HL-60 (cell line): Measurements from ENCODE around the gene KCNMA1.

Experiments used
- DNase-seq, 2 experiments: peaks; one replicate each; pipeline ENCODE4 v3.0.0-alpha.2; 2010 to 2020; ENCODE audit warnings: low read depth in 1 of 2, low spot score in 1 of 2
- H3K27ac ChIP-seq: fragments of 250-450 bp; sonication (Bioruptor Pico); replicated peaks from 2 replicates; pipeline ENCODE4 v1.5.1; 2020; ENCODE audit warnings: mild to moderate bottlenecking, moderate library complexity
- H3K27me3 ChIP-seq: fragments of 250-450 bp; sonication (Bioruptor Pico); 2 replicates; pipeline ENCODE4 v1.5.1; 2021; ENCODE audit warnings: mild to moderate bottlenecking, moderate library complexity; ENCODE audit not compliant: insufficient read depth, poor library complexity, severe bottlenecking
- H3K4me3 ChIP-seq: replicated peaks from 2 replicates; pipeline ENCODE4 v1.5.1; 2011; ENCODE audit warnings: mild to moderate bottlenecking, control low read depth, low read length; ENCODE audit not compliant: insufficient read depth
- GABPA ChIP-seq: IDR thresholded peaks from 2 replicates; pipeline ENCODE4 v1.6.1; 2012; ENCODE audit warnings: low read depth
- POLR2AphosphoS5 ChIP-seq: IDR thresholded peaks from 2 replicates; pipeline ENCODE4 v1.6.1; 2012; ENCODE audit warnings: low read depth
- SPI1 ChIP-seq: IDR thresholded peaks from 2 replicates; pipeline ENCODE4 v1.6.1; 2012; ENCODE audit warnings: low read depth, mild to moderate bottlenecking, borderline replicate concordance
- TF ChIP-seq, protein P1 (sequence below): IDR thresholded peaks from one replicate; pipeline ENCODE4 v1.5.1; 2011; ENCODE audit warnings: low read length, control low read depth, inconsistent platforms; ENCODE audit not compliant: insufficient read depth
- TF ChIP-seq, protein P2 (sequence below): IDR thresholded peaks from 2 replicates; pipeline ENCODE4 v1.6.1; 2012; ENCODE audit warnings: low read depth; ENCODE audit not compliant: insufficient replicate concordance

KCNMA1 gene

DNA sequence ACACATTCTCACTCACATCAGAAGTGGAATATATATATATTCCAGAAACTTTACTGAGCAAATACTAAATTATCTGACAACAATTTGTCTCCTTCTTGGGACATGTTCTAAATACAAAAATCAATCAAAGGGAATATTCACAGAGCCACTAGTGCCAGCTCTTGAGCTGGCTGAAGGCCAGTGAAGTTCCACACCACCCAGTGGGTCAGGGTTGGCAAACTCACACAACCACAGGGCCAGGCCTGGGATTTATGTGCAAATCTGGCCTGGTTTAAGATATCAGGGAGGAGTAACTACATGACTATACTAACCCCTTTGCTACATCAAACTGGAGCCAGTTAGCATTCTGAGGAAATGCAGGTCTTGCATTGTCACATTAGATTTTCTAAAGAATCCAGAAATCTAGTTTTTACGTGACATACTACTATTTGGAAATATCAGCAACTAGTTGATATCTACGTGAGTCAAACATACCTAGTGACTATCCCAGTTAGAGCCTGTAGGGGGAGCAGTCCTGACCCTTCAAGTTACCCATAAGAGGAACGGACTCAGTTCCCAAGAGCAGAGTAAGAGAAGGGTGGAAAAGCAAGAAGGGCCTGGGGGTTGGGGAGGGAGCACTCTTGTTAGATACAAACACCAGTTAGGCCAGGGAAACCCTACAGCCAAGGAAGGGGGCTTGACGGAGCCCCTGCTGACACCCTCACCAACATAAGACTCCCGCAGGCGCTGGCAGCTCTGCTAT is 600.4 kb downstream of the KCNMA1 start:
- Histone ChIP-seq H3K4me3 (no peak overlapping the region), H3K27ac (no peak overlapping the region), H3K27me3 (no peaks in the 10 kb centered on the region)
- no peak for DNase-seq
- TF ChIP-seq, protein P1, sequence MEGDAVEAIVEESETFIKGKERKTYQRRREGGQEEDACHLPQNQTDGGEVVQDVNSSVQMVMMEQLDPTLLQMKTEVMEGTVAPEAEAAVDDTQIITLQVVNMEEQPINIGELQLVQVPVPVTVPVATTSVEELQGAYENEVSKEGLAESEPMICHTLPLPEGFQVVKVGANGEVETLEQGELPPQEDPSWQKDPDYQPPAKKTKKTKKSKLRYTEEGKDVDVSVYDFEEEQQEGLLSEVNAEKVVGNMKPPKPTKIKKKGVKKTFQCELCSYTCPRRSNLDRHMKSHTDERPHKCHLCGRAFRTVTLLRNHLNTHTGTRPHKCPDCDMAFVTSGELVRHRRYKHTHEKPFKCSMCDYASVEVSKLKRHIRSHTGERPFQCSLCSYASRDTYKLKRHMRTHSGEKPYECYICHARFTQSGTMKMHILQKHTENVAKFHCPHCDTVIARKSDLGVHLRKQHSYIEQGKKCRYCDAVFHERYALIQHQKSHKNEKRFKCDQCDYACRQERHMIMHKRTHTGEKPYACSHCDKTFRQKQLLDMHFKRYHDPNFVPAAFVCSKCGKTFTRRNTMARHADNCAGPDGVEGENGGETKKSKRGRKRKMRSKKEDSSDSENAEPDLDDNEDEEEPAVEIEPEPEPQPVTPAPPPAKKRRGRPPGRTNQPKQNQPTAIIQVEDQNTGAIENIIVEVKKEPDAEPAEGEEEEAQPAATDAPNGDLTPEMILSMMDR: peak; percentile 33
- no peak for TF ChIP-seq SPI1

DNA sequence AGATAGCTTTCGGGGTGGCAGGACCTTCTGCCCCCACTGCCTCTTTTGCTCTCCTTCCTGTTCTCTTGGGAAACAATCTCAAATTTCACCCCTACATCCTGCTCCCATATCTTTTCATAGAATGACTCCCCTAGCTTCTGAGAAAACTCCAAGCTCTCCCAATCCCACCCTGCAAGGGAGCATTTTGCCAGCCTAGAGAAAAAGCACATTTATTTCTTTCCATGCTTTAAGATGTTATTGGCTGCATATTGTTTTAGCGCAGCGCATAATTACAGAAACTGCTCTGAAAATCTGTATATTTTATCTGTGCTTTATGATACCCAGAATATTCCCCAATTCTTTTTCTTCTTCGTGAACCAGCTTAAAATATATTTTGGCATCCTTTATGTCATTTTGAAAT is 601.3 kb downstream of the KCNMA1 start:
- Histone ChIP-seq H3K27ac (no peak overlapping the region), H3K27me3 (no peaks in the 10 kb centered on the region), H3K4me3 (no peak overlapping the region)
- TF ChIP-seq, protein P1: no peak
- TF ChIP-seq POLR2AphosphoS5 (no peak), GABPA (no peak), SPI1 (no peak)
- TF ChIP-seq, protein P2, sequence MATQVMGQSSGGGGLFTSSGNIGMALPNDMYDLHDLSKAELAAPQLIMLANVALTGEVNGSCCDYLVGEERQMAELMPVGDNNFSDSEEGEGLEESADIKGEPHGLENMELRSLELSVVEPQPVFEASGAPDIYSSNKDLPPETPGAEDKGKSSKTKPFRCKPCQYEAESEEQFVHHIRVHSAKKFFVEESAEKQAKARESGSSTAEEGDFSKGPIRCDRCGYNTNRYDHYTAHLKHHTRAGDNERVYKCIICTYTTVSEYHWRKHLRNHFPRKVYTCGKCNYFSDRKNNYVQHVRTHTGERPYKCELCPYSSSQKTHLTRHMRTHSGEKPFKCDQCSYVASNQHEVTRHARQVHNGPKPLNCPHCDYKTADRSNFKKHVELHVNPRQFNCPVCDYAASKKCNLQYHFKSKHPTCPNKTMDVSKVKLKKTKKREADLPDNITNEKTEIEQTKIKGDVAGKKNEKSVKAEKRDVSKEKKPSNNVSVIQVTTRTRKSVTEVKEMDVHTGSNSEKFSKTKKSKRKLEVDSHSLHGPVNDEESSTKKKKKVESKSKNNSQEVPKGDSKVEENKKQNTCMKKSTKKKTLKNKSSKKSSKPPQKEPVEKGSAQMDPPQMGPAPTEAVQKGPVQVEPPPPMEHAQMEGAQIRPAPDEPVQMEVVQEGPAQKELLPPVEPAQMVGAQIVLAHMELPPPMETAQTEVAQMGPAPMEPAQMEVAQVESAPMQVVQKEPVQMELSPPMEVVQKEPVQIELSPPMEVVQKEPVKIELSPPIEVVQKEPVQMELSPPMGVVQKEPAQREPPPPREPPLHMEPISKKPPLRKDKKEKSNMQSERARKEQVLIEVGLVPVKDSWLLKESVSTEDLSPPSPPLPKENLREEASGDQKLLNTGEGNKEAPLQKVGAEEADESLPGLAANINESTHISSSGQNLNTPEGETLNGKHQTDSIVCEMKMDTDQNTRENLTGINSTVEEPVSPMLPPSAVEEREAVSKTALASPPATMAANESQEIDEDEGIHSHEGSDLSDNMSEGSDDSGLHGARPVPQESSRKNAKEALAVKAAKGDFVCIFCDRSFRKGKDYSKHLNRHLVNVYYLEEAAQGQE: no peak
- no peak for DNase-seq

DNA sequence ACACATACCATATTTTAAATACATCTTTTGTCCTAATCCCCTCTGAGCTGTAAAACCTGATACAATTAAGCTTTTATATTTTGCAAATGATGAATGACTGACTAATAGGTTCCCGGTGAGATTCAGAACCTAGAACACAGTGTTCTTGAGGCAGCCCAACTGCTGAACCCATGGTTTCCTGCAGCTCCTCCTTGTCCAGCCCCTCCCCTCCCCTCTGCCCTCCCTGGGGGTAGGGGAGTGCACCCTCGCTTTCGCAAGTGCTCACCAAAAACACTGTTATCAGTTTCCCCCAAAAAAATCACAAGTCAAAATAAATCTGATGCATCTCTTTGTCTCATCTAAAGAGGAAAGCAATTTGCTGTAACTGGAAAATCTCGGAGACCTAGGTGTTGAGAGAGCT is 602.8 kb downstream of the KCNMA1 start:
- no peak for DNase-seq
- no peak overlapping the region for H3K4me3 ChIP-seq

More for the DNA sequence above, 602.8 kb downstream of the KCNMA1 start:
- no peaks in the 10 kb centered on the region for H3K27me3 ChIP-seq
- TF ChIP-seq, protein P1: no peak
- TF ChIP-seq, protein P2: no peak
- no peak for TF ChIP-seq SPI1
- no peak for TF ChIP-seq GABPA
- no peak for TF ChIP-seq POLR2AphosphoS5
- no peak overlapping the region for H3K27ac ChIP-seq
